ENCODE measurements around the gene SH2B3.
A peak's percentile ranks its signal among the peaks of the same experiment; 100 is the strongest.

Gene SH2B3

DNA sequence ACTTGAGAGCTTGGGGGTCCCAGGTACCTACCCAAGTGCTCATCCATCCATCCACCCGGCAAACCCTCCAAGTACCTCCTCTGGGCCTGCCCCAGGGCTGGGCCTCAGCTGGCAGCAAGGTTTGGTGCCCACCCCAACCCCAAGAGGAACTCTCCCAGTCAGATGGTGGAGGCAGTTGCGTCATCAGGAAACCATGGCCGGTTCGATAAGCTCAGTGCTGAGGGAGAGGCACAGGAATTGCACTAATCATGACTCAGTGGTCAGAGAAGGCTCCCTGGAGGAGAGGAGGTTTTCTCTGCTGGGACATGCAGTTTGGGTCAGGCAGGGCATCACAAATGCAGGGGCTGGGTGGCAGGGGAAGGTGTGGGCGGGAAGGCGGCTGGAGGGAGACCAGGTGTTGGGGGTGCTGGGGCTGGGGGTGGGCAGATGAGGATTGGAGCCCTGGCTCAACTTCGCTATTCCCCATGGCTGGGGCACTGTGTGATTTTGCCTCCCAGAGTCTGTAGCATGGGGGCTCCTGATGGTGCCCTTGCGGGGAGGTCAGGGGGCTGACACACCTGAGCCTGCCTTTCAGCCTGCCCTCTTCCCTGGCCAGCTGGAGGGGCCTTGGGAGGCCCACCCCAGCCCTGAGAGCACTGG, 32.2 kb downstream of the SH2B3 start:
- H3K9me3 ChIP-seq (ENCODE audit: insufficient read depth, low read depth, low read length) = no peaks in the 10 kb centered on the region
- H3K27me3 ChIP-seq (ENCODE audit: insufficient read depth, low read length, poor library complexity, severe bottlenecking) = no peaks in the 10 kb centered on the region
- peaks cover 87% of the 10 kb centered on the region for H3K4me1 ChIP-seq (ENCODE audit: insufficient read depth, low read length, poor library complexity, severe bottlenecking)
- H3K9me2 ChIP-seq (replicated peaks; ENCODE audit: low read depth, low read length) = no peaks in the 10 kb centered on the region
- peaks cover 97% of the 10 kb centered on the region for H3K79me2 ChIP-seq (ENCODE audit: insufficient read depth, low read length)
- peak overlapping the region; percentile 15 for H3K4me3 ChIP-seq (ENCODE audit: low read length, poor library complexity, severe bottlenecking)
- no peak overlapping the region for H3K9ac ChIP-seq (ENCODE audit: low read depth, low read length, poor library complexity, severe bottlenecking)
- TF ChIP-seq EZH2phosphoT487 (IDR thresholded peaks at IDR 0.05; ENCODE audit: borderline replicate concordance) (no peak), CTCF (conservative IDR thresholded peaks at IDR 0.05; ENCODE audit: low read length) (no peak)
- H2AFZ ChIP-seq (ENCODE audit: low read length) = no peak overlapping the region
- peaks cover 10% of the 10 kb centered on the region for H3F3A ChIP-seq (ENCODE audit: low read depth)
- H3K4me2 ChIP-seq (ENCODE audit: low read depth, low read length, poor library complexity, severe bottlenecking) = peak overlapping the region; percentile 75
- H4K20me1 ChIP-seq (ENCODE audit: insufficient read depth, low read length, poor library complexity, severe bottlenecking) = peaks cover 69% of the 10 kb centered on the region
- peaks cover 30% of the 10 kb centered on the region; the same call in 1 of the 2 replicates for H3K36me3 ChIP-seq (ENCODE audit: insufficient read depth, low read length)

DNA sequence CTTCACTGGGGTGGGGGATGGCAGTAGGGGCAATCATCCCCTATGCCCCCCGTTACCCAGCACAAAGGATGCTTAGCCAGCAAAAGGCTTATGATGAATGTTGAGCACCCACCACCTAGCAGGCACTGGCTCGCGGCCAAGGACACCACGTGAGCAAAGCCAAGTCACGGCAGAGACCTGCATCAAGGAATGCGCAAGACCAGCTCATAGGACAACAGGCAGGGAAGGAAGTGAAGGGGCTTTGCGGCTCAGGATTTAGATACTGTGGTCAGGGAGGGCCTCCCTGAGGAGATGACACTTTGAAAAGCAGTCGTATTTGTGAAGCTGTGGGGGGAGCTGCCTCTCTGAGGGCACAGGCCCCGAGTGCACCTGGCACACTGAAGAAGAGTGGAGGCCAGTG, 32.8 kb downstream of the SH2B3 start:
- Histone ChIP-seq H3K4me2 (ENCODE audit: low read depth, low read length, poor library complexity, severe bottlenecking) (peak overlapping the region; percentile 75), H3K27me3 (ENCODE audit: insufficient read depth, low read length, poor library complexity, severe bottlenecking) (no peaks in the 10 kb centered on the region), H3K36me3 (ENCODE audit: insufficient read depth, low read length) (peaks cover 35% of the 10 kb centered on the region; the same call in 1 of the 2 replicates), H3K9me3 (ENCODE audit: insufficient read depth, low read depth, low read length) (no peaks in the 10 kb centered on the region), H2AFZ (ENCODE audit: low read length) (no peak overlapping the region), H3K4me3 (ENCODE audit: low read length, poor library complexity, severe bottlenecking) (peak overlapping the region; percentile 15), H3K9ac (ENCODE audit: low read depth, low read length, poor library complexity, severe bottlenecking) (peak overlapping the region; percentile 30), H3K4me1 (ENCODE audit: insufficient read depth, low read length, poor library complexity, severe bottlenecking) (peaks cover 88% of the 10 kb centered on the region), H4K20me1 (ENCODE audit: insufficient read depth, low read length, poor library complexity, severe bottlenecking) (peaks cover 69% of the 10 kb centered on the region), H3K9me2 (replicated peaks; ENCODE audit: low read depth, low read length) (no peaks in the 10 kb centered on the region), H3K79me2 (ENCODE audit: insufficient read depth, low read length) (peaks cover 97% of the 10 kb centered on the region), H3F3A (ENCODE audit: low read depth) (peaks cover 10% of the 10 kb centered on the region)
- TF ChIP-seq CTCF (conservative IDR thresholded peaks at IDR 0.05; ENCODE audit: low read length) (no peak), EZH2phosphoT487 (IDR thresholded peaks at IDR 0.05; ENCODE audit: borderline replicate concordance) (no peak)

DNA sequence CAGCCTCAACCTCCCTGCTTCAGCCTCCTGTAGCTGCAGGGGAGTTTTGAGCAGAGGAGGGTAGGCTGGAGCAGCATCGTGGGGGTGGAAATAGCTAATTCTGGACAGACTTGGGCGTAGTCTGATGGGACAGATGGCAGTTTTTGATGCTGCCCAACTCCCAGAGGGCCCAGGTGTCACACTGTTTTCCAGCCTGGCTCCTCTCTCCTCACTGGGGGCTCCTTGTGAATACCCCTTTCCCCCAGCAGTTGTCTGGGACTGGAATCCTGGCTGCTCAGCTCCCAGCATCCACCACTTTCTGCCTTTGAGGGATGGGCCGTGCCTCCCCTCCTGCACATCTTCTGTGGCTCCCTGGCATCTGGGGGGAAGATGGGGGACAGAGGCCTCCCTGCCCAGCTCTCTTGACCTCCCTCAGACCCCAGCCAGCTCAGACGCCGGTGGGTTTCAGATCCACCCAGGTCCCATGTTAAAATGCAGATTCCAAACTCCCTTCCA, 34.0 kb downstream of the SH2B3 start:
- Histone ChIP-seq H3K36me3 (ENCODE audit: insufficient read depth, low read length) (peaks cover 37% of the 10 kb centered on the region; the same call in 1 of the 2 replicates), H2AFZ (ENCODE audit: low read length) (no peak overlapping the region), H3K9ac (ENCODE audit: low read depth, low read length, poor library complexity, severe bottlenecking) (no peak overlapping the region), H3K27me3 (ENCODE audit: insufficient read depth, low read length, poor library complexity, severe bottlenecking) (no peaks in the 10 kb centered on the region), H3K4me1 (ENCODE audit: insufficient read depth, low read length, poor library complexity, severe bottlenecking) (peaks cover 88% of the 10 kb centered on the region), H3K4me3 (ENCODE audit: low read length, poor library complexity, severe bottlenecking) (no peak overlapping the region), H4K20me1 (ENCODE audit: insufficient read depth, low read length, poor library complexity, severe bottlenecking) (peaks cover 65% of the 10 kb centered on the region), H3K9me3 (ENCODE audit: insufficient read depth, low read depth, low read length) (no peaks in the 10 kb centered on the region), H3K9me2 (replicated peaks; ENCODE audit: low read depth, low read length) (no peaks in the 10 kb centered on the region), H3F3A (ENCODE audit: low read depth) (peaks cover 10% of the 10 kb centered on the region), H3K79me2 (ENCODE audit: insufficient read depth, low read length) (peaks cover 97% of the 10 kb centered on the region), H3K4me2 (ENCODE audit: low read depth, low read length, poor library complexity, severe bottlenecking) (no peak overlapping the region)
- TF ChIP-seq CTCF (conservative IDR thresholded peaks at IDR 0.05; ENCODE audit: low read length) = no peak
- TF ChIP-seq EZH2phosphoT487 (IDR thresholded peaks at IDR 0.05; ENCODE audit: borderline replicate concordance) = no peak
